HS-27A (cell line): ENCODE data around the gene GLI2.

Source experiments
- DNase-seq: peaks from one replicate; pipeline ENCODE4 v3.0.0-alpha.2; 2012; ENCODE audit warnings: low read depth, missing footprints

The GLI2 gene

GRCh38 chr2:120758181-120759144, 22.8 kb downstream of the GLI2 start:
- DNase-seq: no peak

- DNase-seq: no peak
Observed at GRCh38 chr2:120759543-120760331, 24.1 kb downstream of the GLI2 start.

- DNase-seq: no peak
Observed at GRCh38 chr2:120760446-120761135, 24.9 kb downstream of the GLI2 start.

GRCh38 chr2:120761164-120761861, 25.6 kb downstream of the GLI2 start:
- DNase-seq: no peak

GRCh38 chr2:120761911-120762310, 26.2 kb downstream of the GLI2 start:
- DNase-seq: no peak

GRCh38 chr2:120762341-120763061, 26.8 kb downstream of the GLI2 start:
- DNase-seq: no peak

GRCh38 chr2:120763508-120763907, 27.8 kb downstream of the GLI2 start:
- no peak for DNase-seq

- no peak for DNase-seq
Observed at GRCh38 chr2:120763931-120764330, 28.3 kb downstream of the GLI2 start.

GRCh38 chr2:120764492-120764891, 28.8 kb downstream of the GLI2 start:
- no peak for DNase-seq

- no peak for DNase-seq
Observed at GRCh38 chr2:120764991-120765677, 29.5 kb downstream of the GLI2 start.

GRCh38 chr2:120765678-120766469, 30.2 kb downstream of the GLI2 start:
- DNase-seq: no peak

- DNase-seq: no peak
Observed at GRCh38 chr2:120766470-120767351, 31.0 kb downstream of the GLI2 start.

GRCh38 chr2:120767486-120768005, 31.9 kb downstream of the GLI2 start:
- DNase-seq: no peak

- DNase-seq: no peak
Observed at GRCh38 chr2:120768112-120769048, 32.7 kb downstream of the GLI2 start.

GRCh38 chr2:120769076-120769786, 33.6 kb downstream of the GLI2 start:
- DNase-seq: no peak

GRCh38 chr2:120769787-120770120, 34.1 kb downstream of the GLI2 start:
- DNase-seq: no peak

- DNase-seq: no peak
Observed at GRCh38 chr2:120770176-120770575, 34.5 kb downstream of the GLI2 start.
